ENCODE measurements around the gene HABP2.

The HABP2 gene

DNA sequence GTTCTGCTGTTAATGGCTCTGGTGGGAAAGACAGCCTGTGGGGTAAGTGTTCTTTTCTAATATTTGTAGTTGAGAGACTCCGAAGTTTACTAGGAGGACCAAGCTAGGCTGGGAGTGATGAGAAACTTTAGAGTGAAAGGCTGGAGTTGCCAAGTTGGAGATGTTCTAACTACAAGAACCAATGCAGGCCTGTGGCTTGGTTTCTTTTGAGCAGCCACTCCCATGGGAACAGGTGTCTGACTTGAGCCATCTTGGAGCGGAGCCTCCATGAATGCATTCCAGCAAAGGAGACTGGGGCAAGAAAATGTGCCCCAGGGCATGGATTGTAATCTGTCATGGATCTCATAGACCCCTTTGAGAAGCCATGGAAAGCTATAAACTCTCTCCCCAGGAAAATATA lies 296 bp downstream of the HABP2 start:
- TF ChIP-seq, protein P1, sequence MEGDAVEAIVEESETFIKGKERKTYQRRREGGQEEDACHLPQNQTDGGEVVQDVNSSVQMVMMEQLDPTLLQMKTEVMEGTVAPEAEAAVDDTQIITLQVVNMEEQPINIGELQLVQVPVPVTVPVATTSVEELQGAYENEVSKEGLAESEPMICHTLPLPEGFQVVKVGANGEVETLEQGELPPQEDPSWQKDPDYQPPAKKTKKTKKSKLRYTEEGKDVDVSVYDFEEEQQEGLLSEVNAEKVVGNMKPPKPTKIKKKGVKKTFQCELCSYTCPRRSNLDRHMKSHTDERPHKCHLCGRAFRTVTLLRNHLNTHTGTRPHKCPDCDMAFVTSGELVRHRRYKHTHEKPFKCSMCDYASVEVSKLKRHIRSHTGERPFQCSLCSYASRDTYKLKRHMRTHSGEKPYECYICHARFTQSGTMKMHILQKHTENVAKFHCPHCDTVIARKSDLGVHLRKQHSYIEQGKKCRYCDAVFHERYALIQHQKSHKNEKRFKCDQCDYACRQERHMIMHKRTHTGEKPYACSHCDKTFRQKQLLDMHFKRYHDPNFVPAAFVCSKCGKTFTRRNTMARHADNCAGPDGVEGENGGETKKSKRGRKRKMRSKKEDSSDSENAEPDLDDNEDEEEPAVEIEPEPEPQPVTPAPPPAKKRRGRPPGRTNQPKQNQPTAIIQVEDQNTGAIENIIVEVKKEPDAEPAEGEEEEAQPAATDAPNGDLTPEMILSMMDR (conservative IDR thresholded peaks at IDR 0.05; ENCODE audit: low read depth, low read length), result no peak
- H3K4me3 ChIP-seq (ENCODE audit: low read length), result no peak overlapping the region
- DNase-seq (ENCODE audit: low read depth), result no peak

GRCh38 chr10:113554214-113554613 lies 1.4 kb downstream of the HABP2 start:
- DNase-seq (ENCODE audit: low read depth), result no peak
- H3K4me3 ChIP-seq (ENCODE audit: low read length), result no peak overlapping the region
- TF ChIP-seq, protein P1 (conservative IDR thresholded peaks at IDR 0.05; ENCODE audit: low read depth, low read length), result no peak

DNA sequence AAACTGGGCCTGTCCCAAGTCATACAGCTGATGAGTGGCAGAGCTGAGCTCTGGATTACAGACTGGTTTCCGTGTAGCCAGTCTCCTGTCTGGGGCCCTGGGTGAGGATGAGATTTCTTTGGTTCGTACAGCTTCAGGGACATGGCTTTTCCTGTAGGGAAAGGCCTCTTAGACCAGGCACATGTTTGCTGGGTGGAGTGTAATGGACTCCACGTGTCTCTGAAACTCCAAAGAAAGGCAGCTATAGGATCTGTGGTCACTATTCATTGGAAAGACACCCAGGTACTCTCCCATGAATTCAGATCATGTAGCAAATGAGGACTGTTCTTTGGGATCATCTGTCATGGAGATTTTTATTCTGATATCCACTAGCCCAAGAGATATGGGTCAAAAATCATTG lies 2.4 kb downstream of the HABP2 start:
- no peak overlapping the region for H3K4me3 ChIP-seq (ENCODE audit: low read length)
- DNase-seq (ENCODE audit: low read depth), result no peak
- TF ChIP-seq, protein P1 (conservative IDR thresholded peaks at IDR 0.05; ENCODE audit: low read depth, low read length), result no peak

GRCh38 chr10:113555751-113556150 lies 2.9 kb downstream of the HABP2 start:
- no peak overlapping the region for H3K4me3 ChIP-seq (ENCODE audit: low read length)
- TF ChIP-seq, protein P1 (conservative IDR thresholded peaks at IDR 0.05; ENCODE audit: low read depth, low read length), result no peak
- DNase-seq (ENCODE audit: low read depth), result no peak

DNA sequence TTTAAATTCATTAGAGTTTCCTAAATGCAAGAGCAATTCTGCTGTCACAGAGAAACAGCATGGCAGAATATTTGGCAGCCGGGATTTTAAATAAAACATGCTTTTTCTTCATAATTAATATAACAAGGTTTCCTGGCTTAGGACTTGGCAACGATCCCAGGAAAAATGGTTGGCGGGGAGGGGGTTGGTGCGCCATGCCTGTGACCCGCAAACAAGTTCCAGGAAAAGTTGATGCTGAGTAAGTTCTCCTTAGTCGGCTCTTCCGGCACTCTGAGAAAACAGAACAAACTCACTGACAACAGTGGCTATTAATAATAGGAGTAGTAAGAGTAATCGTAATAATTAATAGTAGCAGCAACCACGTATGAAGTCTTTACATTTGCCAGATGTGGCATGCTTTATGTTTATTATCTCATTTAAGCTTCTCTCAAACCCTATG lies 4.6 kb downstream of the HABP2 start:
- DNase-seq (ENCODE audit: low read depth), result peak; percentile 55
- TF ChIP-seq, protein P1 (conservative IDR thresholded peaks at IDR 0.05; ENCODE audit: low read depth, low read length), result no peak
- no peak overlapping the region for H3K4me3 ChIP-seq (ENCODE audit: low read length)

DNA sequence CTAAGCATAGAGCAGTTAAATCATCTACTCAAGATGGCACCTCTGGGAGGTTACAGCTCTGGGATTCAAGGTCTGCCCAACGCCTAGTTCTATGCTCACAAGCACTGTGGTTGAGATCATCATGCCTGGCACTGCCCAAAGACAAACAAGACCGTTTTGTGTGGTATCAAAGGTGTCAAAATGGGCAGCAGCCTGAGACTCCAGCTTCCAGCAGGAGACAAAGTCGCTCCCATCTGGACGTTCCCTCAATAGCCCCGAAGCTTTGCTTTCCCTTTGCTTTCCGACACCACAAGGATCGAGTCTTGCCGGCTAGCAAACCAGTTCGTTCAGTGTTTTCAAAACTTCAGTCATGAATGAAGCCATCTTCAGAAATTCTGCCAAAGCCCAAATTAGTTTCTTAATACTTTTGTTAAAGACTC lies 5.1 kb downstream of the HABP2 start:
- no peak for DNase-seq (ENCODE audit: low read depth)
- H3K4me3 ChIP-seq (ENCODE audit: low read length), result no peak overlapping the region
- TF ChIP-seq, protein P1 (conservative IDR thresholded peaks at IDR 0.05; ENCODE audit: low read depth, low read length), result no peak

DNA sequence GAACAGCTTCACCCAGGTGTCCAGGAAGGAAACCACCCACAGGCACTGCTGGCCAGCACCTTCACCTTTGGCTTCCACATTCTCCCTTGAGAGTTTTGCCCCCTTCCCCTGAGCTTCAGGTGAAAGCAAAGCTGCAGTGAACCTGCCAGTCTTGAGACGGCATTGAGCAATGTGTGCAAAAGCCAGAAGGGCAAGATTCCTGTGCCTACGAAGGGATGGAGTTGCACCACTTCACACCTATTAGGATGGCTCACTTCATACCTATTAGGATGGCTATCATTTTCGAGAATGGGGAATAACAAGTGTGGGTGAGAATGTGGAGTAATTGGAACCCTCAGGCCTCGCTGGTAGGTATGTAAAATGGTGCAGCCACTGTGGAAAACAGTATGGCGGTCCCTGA lies 7.2 kb downstream of the HABP2 start:
- TF ChIP-seq, protein P1 (conservative IDR thresholded peaks at IDR 0.05; ENCODE audit: low read depth, low read length), result no peak
- H3K4me3 ChIP-seq (ENCODE audit: low read length), result no peak overlapping the region
- DNase-seq (ENCODE audit: low read depth), result no peak
